HG03457 (cell line): ENCODE data around the gene MTG2.
"Not testable (repeated sequence)": the region's sequence is repeated elsewhere in the genome, so short reads cannot be mapped to it uniquely, and the experiment has no call there.

Source experiments
- ATAC-seq: cut with Tn5 transposase; IDR thresholded peaks from one replicate; pipeline ENCODE4 v1.9.1; 2021; ENCODE audit warnings: moderate number of reproducible peaks; ENCODE audit not compliant: unreplicated experiment

The MTG2 gene

GRCh38 chr20:62145688-62146018, 37.2 kb upstream of the MTG2 start:
- no peak for ATAC-seq

DNA sequence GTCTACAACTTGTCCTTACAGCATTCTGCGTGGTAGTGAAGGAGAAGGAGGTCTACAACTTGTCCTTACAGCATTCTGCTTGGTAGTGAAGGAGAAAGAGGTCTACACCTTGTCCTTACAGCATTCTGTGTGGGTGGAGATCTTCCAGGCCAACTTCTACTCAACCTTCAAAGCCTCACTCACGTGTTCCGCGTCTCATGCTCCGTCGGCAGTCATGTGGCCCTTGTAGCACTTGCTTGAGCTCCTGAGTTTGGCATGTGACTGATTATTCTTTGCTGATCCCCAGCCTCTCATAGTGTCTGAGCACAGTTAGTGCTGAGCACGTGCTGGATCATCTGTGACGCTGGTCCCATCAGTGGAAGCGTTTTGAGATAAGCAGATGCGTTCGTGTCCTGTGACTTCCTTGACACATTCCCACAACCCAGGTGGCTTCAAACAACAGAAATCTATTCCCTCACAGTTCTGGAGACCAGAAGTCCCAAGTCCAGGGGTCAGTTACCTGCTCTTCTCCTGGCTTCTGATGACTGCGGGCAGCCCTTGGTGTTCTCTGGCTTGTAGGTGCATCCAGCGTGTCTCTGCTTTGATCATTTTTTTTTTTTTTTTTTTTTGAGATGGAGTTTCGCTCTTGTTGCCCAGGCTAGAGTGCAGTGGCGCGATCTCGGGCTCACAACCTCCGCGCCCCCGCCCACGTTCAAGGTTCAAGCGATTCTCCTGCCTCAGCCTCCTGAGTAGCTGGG, 36.6 kb upstream of the MTG2 start:
- ATAC-seq, result no peak

DNA sequence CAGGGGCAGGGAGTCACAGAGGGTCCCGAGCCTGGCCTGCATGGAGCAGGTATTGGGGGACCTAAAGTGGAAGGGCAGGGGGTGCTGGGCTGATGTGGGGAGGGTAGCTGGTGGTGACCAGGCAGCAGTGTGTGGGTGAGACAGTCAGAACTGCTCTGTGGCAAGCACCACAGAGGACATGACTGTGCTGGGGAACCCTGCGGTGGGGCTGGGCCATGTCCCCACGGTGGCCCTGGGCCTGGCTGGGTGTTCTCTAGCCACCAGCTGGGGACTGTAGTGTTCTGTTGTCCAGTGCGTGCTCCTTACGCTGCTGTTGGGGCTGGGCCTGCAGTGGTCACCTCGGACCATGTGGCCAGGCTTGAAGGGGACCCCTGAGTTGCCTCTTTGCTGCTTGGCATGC, 35.7 kb upstream of the MTG2 start:
- no peak for ATAC-seq

DNA sequence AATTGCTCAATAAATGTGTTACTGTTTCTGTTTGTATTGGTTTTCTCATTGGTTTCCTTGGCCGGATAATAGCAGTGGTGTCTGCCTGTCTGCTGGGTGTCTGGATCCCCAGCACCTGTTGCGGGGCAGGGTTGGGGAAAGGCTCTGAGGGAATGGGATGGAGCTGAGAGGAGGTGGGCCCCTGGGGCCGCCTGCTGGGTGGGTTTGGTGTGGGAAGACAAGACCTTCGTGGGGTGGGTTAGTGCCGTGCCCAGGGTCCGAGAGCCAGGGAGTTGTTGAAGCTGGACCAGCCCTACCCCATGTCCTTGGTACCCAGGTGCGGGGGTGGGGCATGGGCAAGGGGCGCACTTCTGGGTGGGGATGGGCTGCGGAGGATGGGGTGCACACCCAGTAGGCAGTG, 35.3 kb upstream of the MTG2 start:
- no peak for ATAC-seq

- not testable (repeated sequence) for ATAC-seq
These were observed 34.4 kb upstream of the MTG2 start for GRCh38 chr20:62148383-62148782.

GRCh38 chr20:62148908-62149314, 33.9 kb upstream of the MTG2 start:
- ATAC-seq, result no peak

- no peak for ATAC-seq
These were observed 33.1 kb upstream of the MTG2 start for GRCh38 chr20:62149532-62150309.

DNA sequence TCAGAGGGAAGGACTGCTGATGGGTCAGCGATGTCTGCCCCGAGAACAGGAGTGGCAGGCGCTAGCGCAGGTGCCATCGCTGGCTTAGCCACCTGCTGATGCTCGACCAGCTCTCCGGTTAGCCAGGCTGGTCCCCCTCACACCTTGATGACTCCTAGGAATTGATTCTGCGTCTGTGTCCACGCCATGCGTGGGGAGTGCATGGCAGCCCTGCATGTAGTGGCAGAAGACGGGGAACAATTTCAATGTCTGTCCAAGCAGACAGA, 32.6 kb upstream of the MTG2 start:
- ATAC-seq, result no peak

- no peak for ATAC-seq
These were observed 31.6 kb upstream of the MTG2 start for GRCh38 chr20:62151225-62151624.

- no peak for ATAC-seq
These were observed 30.9 kb upstream of the MTG2 start for GRCh38 chr20:62151835-62152364.

GRCh38 chr20:62155428-62156253, 27.2 kb upstream of the MTG2 start:
- no peak for ATAC-seq

DNA sequence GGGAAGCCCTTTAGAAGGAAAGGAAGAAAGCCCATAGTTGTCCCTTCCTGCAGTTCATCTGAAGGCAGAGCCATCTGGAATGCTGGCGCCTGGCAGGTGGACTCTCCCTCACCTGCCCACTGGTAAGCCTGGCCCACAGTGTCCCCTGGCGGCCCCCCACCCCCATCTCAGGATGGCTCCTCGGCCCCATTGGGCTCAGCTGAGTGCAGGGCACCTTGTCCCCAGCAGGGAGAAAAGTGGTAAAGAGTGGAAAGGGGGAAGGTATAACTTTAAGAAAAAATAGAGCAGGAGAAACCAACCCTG, 26.6 kb upstream of the MTG2 start:
- ATAC-seq, result no peak

GRCh38 chr20:62156592-62157386, 26.0 kb upstream of the MTG2 start:
- ATAC-seq, result no peak

DNA sequence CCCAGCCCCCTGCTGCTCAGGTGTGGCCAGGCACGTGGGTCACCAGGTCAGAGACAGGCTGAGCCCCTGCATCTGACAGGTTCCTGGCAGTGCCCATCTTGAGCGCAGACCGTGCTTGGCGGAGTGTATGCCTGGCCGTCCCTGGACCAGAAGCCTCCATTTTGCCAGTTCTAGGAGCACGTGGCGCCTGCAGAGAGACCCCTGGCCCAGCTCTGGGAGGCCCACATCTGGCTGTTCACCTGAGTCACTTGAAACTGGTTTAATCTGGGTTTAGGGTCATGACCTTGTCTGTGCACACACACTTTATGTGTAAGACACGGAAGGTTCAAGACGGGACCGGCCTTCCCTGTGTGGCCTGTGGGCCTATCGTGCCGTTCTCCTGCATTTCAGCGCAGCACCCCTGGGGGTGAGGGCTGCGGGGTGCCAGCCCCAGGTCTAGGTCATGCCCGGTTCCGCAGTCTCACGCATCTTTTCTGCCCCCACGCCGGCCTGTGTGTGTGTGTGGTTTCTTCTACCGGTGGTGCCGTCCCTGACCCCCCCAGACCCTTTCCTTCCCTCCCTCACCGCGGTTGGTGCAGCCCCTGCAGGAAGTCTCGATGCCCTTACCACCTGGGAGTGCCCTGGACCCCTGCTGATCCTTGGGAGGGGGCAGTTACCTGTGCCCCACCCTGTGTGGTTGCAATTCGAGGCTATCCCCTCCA, 25.3 kb upstream of the MTG2 start:
- ATAC-seq, result no peak

DNA sequence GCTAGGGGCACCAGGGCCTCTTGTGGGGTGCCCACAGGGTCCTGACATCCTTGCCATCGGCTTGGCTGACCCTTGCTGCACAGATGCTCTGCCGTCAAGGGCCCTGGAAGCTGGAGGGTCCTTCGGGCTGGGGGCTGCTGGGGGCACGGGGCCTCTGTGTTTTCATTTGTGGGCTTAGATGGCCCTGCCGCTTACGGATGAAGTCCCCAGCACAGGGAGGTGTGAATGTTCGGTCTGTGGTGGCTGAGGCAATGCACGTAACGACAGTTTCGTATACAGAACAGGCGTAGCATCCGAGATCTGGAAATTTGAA, 24.8 kb upstream of the MTG2 start:
- no peak for ATAC-seq

DNA sequence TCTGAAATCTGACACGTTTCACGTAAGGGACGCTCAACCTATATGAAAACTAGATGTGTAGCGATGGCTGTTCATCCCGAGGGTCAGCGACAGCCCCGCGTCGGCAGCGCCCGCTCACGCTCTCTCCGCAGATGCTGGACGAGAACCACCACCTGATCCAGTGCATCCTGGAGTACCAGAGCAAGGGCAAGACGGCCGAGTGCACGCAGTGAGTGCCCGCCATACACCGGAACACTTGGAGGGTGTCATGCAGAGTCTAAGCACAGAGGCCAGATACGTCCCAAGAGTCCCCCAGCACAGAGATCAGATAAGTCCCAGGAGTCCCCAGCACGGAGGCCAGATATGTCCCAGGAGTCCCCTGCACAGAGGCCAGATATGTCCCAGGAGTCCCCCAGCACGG, 24.3 kb upstream of the MTG2 start:
- no peak for ATAC-seq

DNA sequence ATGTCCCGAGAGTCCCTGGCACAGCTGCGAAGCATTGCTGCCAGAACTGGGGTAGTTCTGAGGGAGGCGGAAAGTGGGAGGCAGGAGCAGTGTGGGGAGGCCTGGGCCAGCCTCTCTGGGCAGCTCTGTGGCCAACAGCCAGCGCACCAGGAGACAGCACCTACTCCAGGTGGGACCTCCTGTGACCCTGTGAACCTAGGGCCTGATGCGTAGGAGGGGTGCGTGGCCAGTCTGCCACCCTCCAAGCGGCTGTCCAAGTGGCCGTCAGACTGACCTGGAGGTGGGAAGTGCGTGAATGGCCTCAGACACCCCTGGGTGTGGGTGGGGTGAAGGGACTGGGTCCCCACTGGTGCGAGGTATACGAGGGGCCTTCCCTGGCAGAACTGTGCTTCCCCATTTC, 23.8 kb upstream of the MTG2 start:
- no peak for ATAC-seq

DNA sequence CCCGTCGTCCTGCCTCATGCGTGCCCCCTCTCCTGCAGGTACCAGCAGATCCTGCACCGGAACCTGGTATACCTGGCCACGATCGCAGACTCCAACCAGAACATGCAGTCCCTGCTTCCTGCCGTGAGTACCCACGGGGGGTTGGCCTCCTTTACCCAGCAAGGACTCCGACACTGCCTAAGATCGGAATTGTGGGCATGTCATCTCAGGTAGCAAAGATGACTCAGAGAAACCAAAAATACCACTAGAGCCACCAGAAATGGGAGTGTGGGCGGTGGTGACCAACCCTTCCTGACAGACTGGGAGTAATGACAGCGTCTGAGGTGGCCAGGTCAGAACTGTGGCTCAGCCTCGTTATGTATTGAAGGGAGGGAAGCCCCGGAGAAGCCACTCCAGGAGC, 23.0 kb upstream of the MTG2 start:
- no peak for ATAC-seq

DNA sequence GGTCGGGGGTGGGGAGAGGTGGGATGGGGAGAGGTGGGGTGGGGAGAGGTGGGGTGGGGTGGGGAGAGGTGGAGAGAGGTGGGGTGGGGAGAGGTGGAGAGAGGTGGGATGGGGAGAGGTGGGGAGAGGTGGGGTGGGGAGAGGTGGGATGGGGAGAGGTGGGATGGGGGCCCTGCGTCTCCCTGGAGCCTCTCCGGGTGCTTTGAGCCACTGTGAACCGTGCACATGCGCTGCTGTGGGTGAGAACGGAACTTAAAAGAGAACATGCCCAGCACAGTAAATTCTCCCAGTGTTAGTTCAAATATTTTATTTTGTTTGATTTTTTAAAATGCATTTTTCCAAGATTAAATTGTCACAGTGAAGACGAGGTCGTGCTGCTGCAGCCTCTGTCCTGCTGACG, 22.6 kb upstream of the MTG2 start:
- ATAC-seq, result no peak

- no peak for ATAC-seq
These were observed 22.0 kb upstream of the MTG2 start for GRCh38 chr20:62160876-62161275.

- no peak for ATAC-seq
These were observed 21.5 kb upstream of the MTG2 start for GRCh38 chr20:62161347-62161746.
